Measurements from ENCODE around the gene ACSL6. TPM values are rescaled to one million over a fixed set of nuclear protein-coding genes. Genes with fewer than 3 reads are reported as not detected.

The ACSL6 gene
- total and polyA plus RNA-seq, 2 donors (not counting 1 experiment from before 2014, with no cell fraction given): 0.03 to 0.62 TPM

GRCh38 chr5:132058646-132059042 is 47.2 kb upstream of the ACSL6 start:
- Mint-ChIP-seq H3K27ac (no peak overlapping the region), H3K9me3 (ENCODE audit: insufficient read depth) (no peaks in the 10 kb centered on the region), H3K27me3 (peaks cover 3% of the 10 kb centered on the region), H3K4me3 (no peak overlapping the region), H3K4me1 (peaks cover 2% of the 10 kb centered on the region)
- ChIA-PET POLR2A (no interaction called here), CTCF (no interaction called here)
- no peaks in the 10 kb centered on the region for H3K9me3 ChIP-seq (ENCODE audit: control extremely low read depth in 1 of 3, control insufficient read depth in 2 of 3, insufficient read depth in 1 of 3, low read length in 2 of 3)
- TF ChIP-seq EZH2 (IDR thresholded peaks at IDR 0.05; ENCODE audit: borderline replicate concordance, insufficient read depth, low read depth, low read length, poor library complexity, severe bottlenecking) (no peak), CTCF (IDR thresholded peaks at IDR 0.05) (no peak)
- no peak overlapping the region for H3K27ac ChIP-seq (ENCODE audit: low read length in 2 of 2)
- H3K9ac ChIP-seq (ENCODE audit: low read length): no peak overlapping the region
- H3K79me2 ChIP-seq (ENCODE audit: control insufficient read depth, insufficient read depth, low read length): no peaks in the 10 kb centered on the region
- no peaks in the 10 kb centered on the region for H3K4me1 ChIP-seq (ENCODE audit: control insufficient read depth in 2 of 2, insufficient read depth in 2 of 2, low read length in 2 of 2)
- H2AFZ ChIP-seq (ENCODE audit: insufficient read depth, low read depth, low read length, poor library complexity, severe bottlenecking): no peak overlapping the region
- intact Hi-C loops (cut with micrococcal nuclease): no loop called here
- H4K20me1 ChIP-seq (ENCODE audit: control insufficient read depth, insufficient read depth, low read length, poor library complexity, severe bottlenecking): no peaks in the 10 kb centered on the region
- no peaks in the 10 kb centered on the region for H3K27me3 ChIP-seq (replicated peaks in 1 of 4; ENCODE audit: control extremely low read depth in 1 of 4, control insufficient read depth in 3 of 4, insufficient read depth in 4 of 4, low read length in 3 of 4)
- WGBS (ENCODE audit: insufficient coverage): 96% methylated on average over 6 of the region's 7 CpGs
- no peak overlapping the region for H3K4me2 ChIP-seq (replicated peaks; ENCODE audit: low read depth, low read length, poor library complexity, severe bottlenecking)
- no peaks in the 10 kb centered on the region for H3K36me3 ChIP-seq (replicated peaks in 1 of 2; ENCODE audit: control extremely low read depth in 1 of 2, control insufficient read depth in 1 of 2, extremely low read depth in 1 of 2, insufficient read depth in 2 of 2, low read length in 1 of 2)
- no peak for DNase-seq
- no peak for ATAC-seq (ENCODE audit: low read depth)
- no peak overlapping the region for H3K4me3 ChIP-seq (ENCODE audit: control extremely low read depth in 1 of 5, extremely low read depth in 1 of 5, insufficient read depth in 1 of 5, low read depth in 2 of 5, low read length in 4 of 5)

- Histone ChIP-seq H3K9me3 (ENCODE audit: control extremely low read depth in 1 of 3, control insufficient read depth in 2 of 3, insufficient read depth in 1 of 3, low read length in 2 of 3) (no peaks in the 10 kb centered on the region), H3K4me1 (ENCODE audit: control insufficient read depth in 2 of 2, insufficient read depth in 2 of 2, low read length in 2 of 2) (no peaks in the 10 kb centered on the region), H3K4me3 (ENCODE audit: control extremely low read depth in 1 of 5, extremely low read depth in 1 of 5, insufficient read depth in 1 of 5, low read depth in 2 of 5, low read length in 4 of 5) (no peak overlapping the region), H2AFZ (ENCODE audit: insufficient read depth, low read depth, low read length, poor library complexity, severe bottlenecking) (no peak overlapping the region), H3K36me3 (replicated peaks in 1 of 2; ENCODE audit: control extremely low read depth in 1 of 2, control insufficient read depth in 1 of 2, extremely low read depth in 1 of 2, insufficient read depth in 2 of 2, low read length in 1 of 2) (no peaks in the 10 kb centered on the region), H3K27me3 (replicated peaks in 1 of 4; ENCODE audit: control extremely low read depth in 1 of 4, control insufficient read depth in 3 of 4, insufficient read depth in 4 of 4, low read length in 3 of 4) (no peaks in the 10 kb centered on the region), H3K9ac (ENCODE audit: low read length) (no peak overlapping the region), H3K79me2 (ENCODE audit: control insufficient read depth, insufficient read depth, low read length) (no peaks in the 10 kb centered on the region), H3K4me2 (replicated peaks; ENCODE audit: low read depth, low read length, poor library complexity, severe bottlenecking) (no peak overlapping the region), H4K20me1 (ENCODE audit: control insufficient read depth, insufficient read depth, low read length, poor library complexity, severe bottlenecking) (no peaks in the 10 kb centered on the region), H3K27ac (ENCODE audit: low read length in 2 of 2) (no peak overlapping the region)
- TF ChIP-seq EZH2 (IDR thresholded peaks at IDR 0.05; ENCODE audit: borderline replicate concordance, insufficient read depth, low read depth, low read length, poor library complexity, severe bottlenecking) (no peak), CTCF (IDR thresholded peaks at IDR 0.05) (no peak)
- Mint-ChIP-seq H3K27ac (no peak overlapping the region), H3K4me1 (no peaks in the 10 kb centered on the region), H3K4me3 (no peak overlapping the region), H3K9me3 (ENCODE audit: insufficient read depth) (no peaks in the 10 kb centered on the region), H3K27me3 (peaks cover 3% of the 10 kb centered on the region)
- intact Hi-C loops (cut with micrococcal nuclease): no loop called here
- DNase-seq (no peak), ATAC-seq (ENCODE audit: low read depth) (no peak)
- WGBS (ENCODE audit: insufficient coverage): 89% methylated on average over 9 of the region's 12 CpGs
- CTCF ChIA-PET: interaction anchor here (0.7 kb wide), 1 partner anchor 468 kb away, joined by 3 read pairs; no protein-coding TSS in a partner anchor
- POLR2A ChIA-PET: no interaction called here
These were observed 46.2 kb upstream of the ACSL6 start for GRCh38 chr5:132057498-132058255.
